Measurements from ENCODE around the gene SYNJ2BP. TPM values are rescaled to one million over a fixed set of nuclear protein-coding genes. Genes with fewer than 3 reads are reported as not detected.
A peak's percentile ranks its signal among the peaks of the same experiment; 100 is the strongest.

Gene SYNJ2BP, protein sequence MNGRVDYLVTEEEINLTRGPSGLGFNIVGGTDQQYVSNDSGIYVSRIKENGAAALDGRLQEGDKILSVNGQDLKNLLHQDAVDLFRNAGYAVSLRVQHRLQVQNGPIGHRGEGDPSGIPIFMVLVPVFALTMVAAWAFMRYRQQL
- total RNA-seq (10 to 100 TPM; 12.4 to 22.0 TPM), polyA plus RNA-seq (10 to 100 TPM in 1 of 2 donors, 1 to 10 TPM in 1; 8.8 to 27.1 TPM)

DNA sequence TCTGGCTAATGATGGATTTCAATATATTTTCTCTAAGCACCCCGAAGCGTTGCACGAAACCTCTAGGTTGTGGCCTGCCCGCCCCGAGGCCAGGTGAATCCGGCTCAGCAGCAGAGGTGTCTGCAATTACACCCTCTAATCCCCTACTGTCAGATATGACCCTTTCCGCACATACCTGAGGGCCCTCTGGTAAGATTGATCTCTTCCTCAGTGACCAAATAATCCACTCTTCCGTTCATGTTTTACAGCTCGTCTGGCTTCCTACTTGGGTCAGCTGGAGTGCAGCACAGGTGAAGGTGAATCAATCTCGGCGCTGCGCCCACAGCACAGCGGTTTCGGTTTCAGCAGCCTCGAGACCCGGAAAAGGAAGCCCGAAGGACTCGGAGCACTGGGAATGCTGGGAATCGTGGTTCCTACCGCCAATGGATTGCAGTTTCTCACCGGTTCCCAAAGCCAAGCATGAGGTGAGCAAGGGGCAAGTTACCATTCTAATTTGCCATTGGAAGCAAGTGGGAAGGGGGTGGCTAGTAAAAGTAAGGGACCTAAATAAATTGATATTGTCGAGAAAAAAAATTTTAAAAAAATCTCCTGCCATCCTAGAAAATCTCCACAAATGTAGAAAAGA lies at the start of gene SYNJ2BP:
TSS of gene SYNJ2BP (minus strand) at position 366 of the 625 bp plus-strand sequence. CDS start at position 239, 127 bp downstream.
- no peaks in the 10 kb centered on the region for H3K27me3 ChIP-seq (ENCODE audit: control insufficient read depth in 4 of 4, insufficient read depth in 4 of 4, low read length in 3 of 4)
- peak within 1 kb of the TSS; percentile 72 to 97 for H3K9ac ChIP-seq (ENCODE audit: low read depth in 1 of 2, low read length in 2 of 2)
- peak within 1 kb of the TSS; percentile 82 to 98 (median 92) for H3K4me3 ChIP-seq (ENCODE audit: low read depth in 1 of 3, low read length in 3 of 3)
- peak; percentile 66 for DNase-seq (ENCODE audit: low spot score)
- H3K27ac ChIP-seq (ENCODE audit: low read depth in 1 of 2, low read length in 2 of 2): peak within 1 kb of the TSS; percentile 77 to 88
- peaks cover 0 to 5% (median 2%) of the 10 kb centered on the region in 4 donors for H3K36me3 ChIP-seq (ENCODE audit: control insufficient read depth in 4 of 4, insufficient read depth in 3 of 4, low read depth in 1 of 4, low read length in 3 of 4)
- H3K4me1 ChIP-seq (ENCODE audit: control insufficient read depth in 4 of 4, insufficient read depth in 4 of 4, low read length in 3 of 4): peaks cover 3 to 20% (median 12%) of the 10 kb centered on the region in 4 donors
- peak; percentile 32 for TF ChIP-seq NR2F2 (IDR thresholded peaks at IDR 0.05)
- peak; percentile 81 for TF ChIP-seq MAX (IDR thresholded peaks at IDR 0.05)
- peak; percentile 33 to 51 for TF ChIP-seq JUND (IDR thresholded peaks at IDR 0.05)
- TF ChIP-seq YY1 (IDR thresholded peaks at IDR 0.05): peak; percentile 74
- TF ChIP-seq, protein P1, sequence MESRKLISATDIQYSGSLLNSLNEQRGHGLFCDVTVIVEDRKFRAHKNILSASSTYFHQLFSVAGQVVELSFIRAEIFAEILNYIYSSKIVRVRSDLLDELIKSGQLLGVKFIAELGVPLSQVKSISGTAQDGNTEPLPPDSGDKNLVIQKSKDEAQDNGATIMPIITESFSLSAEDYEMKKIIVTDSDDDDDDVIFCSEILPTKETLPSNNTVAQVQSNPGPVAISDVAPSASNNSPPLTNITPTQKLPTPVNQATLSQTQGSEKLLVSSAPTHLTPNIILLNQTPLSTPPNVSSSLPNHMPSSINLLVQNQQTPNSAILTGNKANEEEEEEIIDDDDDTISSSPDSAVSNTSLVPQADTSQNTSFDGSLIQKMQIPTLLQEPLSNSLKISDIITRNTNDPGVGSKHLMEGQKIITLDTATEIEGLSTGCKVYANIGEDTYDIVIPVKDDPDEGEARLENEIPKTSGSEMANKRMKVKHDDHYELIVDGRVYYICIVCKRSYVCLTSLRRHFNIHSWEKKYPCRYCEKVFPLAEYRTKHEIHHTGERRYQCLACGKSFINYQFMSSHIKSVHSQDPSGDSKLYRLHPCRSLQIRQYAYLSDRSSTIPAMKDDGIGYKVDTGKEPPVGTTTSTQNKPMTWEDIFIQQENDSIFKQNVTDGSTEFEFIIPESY (IDR thresholded peaks at IDR 0.05): peak; percentile 50
- TF ChIP-seq HNF4G (IDR thresholded peaks at IDR 0.05): no peak
- TF ChIP-seq RXRA (IDR thresholded peaks at IDR 0.05): peak; percentile 76 to 92
- TF ChIP-seq, protein P2, sequence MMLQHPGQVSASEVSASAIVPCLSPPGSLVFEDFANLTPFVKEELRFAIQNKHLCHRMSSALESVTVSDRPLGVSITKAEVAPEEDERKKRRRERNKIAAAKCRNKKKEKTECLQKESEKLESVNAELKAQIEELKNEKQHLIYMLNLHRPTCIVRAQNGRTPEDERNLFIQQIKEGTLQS (IDR thresholded peaks at IDR 0.05): peak; percentile 31
- TF ChIP-seq, protein P3, sequence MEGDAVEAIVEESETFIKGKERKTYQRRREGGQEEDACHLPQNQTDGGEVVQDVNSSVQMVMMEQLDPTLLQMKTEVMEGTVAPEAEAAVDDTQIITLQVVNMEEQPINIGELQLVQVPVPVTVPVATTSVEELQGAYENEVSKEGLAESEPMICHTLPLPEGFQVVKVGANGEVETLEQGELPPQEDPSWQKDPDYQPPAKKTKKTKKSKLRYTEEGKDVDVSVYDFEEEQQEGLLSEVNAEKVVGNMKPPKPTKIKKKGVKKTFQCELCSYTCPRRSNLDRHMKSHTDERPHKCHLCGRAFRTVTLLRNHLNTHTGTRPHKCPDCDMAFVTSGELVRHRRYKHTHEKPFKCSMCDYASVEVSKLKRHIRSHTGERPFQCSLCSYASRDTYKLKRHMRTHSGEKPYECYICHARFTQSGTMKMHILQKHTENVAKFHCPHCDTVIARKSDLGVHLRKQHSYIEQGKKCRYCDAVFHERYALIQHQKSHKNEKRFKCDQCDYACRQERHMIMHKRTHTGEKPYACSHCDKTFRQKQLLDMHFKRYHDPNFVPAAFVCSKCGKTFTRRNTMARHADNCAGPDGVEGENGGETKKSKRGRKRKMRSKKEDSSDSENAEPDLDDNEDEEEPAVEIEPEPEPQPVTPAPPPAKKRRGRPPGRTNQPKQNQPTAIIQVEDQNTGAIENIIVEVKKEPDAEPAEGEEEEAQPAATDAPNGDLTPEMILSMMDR (IDR thresholded peaks at IDR 0.05; ENCODE audit: low read depth, low read length, missing input control): no peak
- TF ChIP-seq GABPA (IDR thresholded peaks at IDR 0.05 in 1 of 2, conservative IDR thresholded peaks at IDR 0.05 in 1 of 2): peak; percentile 58 to 92
- TF ChIP-seq FOXA2 (IDR thresholded peaks at IDR 0.05): no peak
- peak; percentile 29 for TF ChIP-seq FOXA1 (IDR thresholded peaks at IDR 0.05)
- peak; percentile 52 to 68 for TF ChIP-seq RAD21 (IDR thresholded peaks at IDR 0.05)
- TF ChIP-seq HNF4A (conservative IDR thresholded peaks at IDR 0.05): peak; percentile 40 to 57
- TF ChIP-seq, protein P4, sequence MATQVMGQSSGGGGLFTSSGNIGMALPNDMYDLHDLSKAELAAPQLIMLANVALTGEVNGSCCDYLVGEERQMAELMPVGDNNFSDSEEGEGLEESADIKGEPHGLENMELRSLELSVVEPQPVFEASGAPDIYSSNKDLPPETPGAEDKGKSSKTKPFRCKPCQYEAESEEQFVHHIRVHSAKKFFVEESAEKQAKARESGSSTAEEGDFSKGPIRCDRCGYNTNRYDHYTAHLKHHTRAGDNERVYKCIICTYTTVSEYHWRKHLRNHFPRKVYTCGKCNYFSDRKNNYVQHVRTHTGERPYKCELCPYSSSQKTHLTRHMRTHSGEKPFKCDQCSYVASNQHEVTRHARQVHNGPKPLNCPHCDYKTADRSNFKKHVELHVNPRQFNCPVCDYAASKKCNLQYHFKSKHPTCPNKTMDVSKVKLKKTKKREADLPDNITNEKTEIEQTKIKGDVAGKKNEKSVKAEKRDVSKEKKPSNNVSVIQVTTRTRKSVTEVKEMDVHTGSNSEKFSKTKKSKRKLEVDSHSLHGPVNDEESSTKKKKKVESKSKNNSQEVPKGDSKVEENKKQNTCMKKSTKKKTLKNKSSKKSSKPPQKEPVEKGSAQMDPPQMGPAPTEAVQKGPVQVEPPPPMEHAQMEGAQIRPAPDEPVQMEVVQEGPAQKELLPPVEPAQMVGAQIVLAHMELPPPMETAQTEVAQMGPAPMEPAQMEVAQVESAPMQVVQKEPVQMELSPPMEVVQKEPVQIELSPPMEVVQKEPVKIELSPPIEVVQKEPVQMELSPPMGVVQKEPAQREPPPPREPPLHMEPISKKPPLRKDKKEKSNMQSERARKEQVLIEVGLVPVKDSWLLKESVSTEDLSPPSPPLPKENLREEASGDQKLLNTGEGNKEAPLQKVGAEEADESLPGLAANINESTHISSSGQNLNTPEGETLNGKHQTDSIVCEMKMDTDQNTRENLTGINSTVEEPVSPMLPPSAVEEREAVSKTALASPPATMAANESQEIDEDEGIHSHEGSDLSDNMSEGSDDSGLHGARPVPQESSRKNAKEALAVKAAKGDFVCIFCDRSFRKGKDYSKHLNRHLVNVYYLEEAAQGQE (IDR thresholded peaks at IDR 0.05): peak; percentile 72
- peak; percentile 44 for TF ChIP-seq SP1 (IDR thresholded peaks at IDR 0.05)
- TF ChIP-seq TAF1 (conservative IDR thresholded peaks at IDR 0.05): no peak
- no peak for TF ChIP-seq EGR1 (IDR thresholded peaks at IDR 0.05; ENCODE audit: low read depth in 2 of 2)
- H3K9me3 ChIP-seq (ENCODE audit: control insufficient read depth in 4 of 4, low read length in 3 of 4): no peaks in the 10 kb centered on the region
- WGBS: under 1% methylated on average over 22 of the region's 22 CpGs

All from liver (tissue), 9 donors.